Calu3 (cell line): ENCODE data around the gene MUC21. TPM values are rescaled to one million over a fixed set of nuclear protein-coding genes. Genes with fewer than 3 reads are reported as not detected.
A peak's percentile ranks its signal among the peaks of the same experiment; 100 is the strongest.

ENCODE experiments used
- BruUV-seq: library from RNA; stranded (reverse); fragments of 400-500 nt; replicated peaks from 2 replicates; lab custom pipeline; 2021; lab: Mats Ljungman, UMichigan
- CTCF ChIA-PET: fragments of 300-600 bp; sonication (Branson Sonifier 250); formaldehyde crosslinking; loops from one replicate; lab custom pipeline; 2022; ENCODE audit warnings: antibody characterized with exemption; lab: Charles Lee
- DNase-seq: peaks from one replicate; pipeline ENCODE4 v3.0.0; 2022
- H3K27ac Mint-ChIP-seq: one replicate; pipeline ENCODE4 v1.8.0; 2022; ENCODE audit warnings: mixed read lengths; ENCODE audit not compliant: unreplicated experiment
- H3K27me3 Mint-ChIP-seq: one replicate; pipeline ENCODE4 v1.8.0; 2022; ENCODE audit warnings: mixed read lengths; ENCODE audit not compliant: unreplicated experiment
- H3K36me3 Mint-ChIP-seq: one replicate; pipeline ENCODE4 v1.8.0; 2022; ENCODE audit warnings: mild to moderate bottlenecking, moderate library complexity, mixed read lengths; ENCODE audit not compliant: insufficient read depth, unreplicated experiment
- H3K4me1 Mint-ChIP-seq: one replicate; pipeline ENCODE4 v1.8.0; 2022; ENCODE audit warnings: mild to moderate bottlenecking, low read depth, mixed read lengths; ENCODE audit not compliant: unreplicated experiment
- H3K4me3 Mint-ChIP-seq: one replicate; pipeline ENCODE4 v1.8.0; 2022; ENCODE audit warnings: mild to moderate bottlenecking, low read depth, moderate library complexity, mixed read lengths; ENCODE audit not compliant: unreplicated experiment
- H3K9me3 Mint-ChIP-seq: one replicate; pipeline ENCODE4 v1.8.0; 2022; ENCODE audit warnings: low read depth, mixed read lengths; ENCODE audit not compliant: unreplicated experiment
- CTCF ChIP-seq: fragments of 200-600 bp; IDR thresholded peaks from one replicate; pipeline ENCODE4 v1.8.0; 2022; ENCODE audit warnings: antibody characterized with exemption; ENCODE audit not compliant: unreplicated experiment
- intact Hi-C: fragments of 100-400 bp; cut with micrococcal nuclease; formaldehyde crosslinking; loops from one replicate; pipeline ENCODE4 v1.10.0; 2022; ENCODE audit not compliant: unreplicated experiment
- total RNA-seq: library from RNA; stranded (reverse); gene quantifications from 2 replicates; pipeline ENCODE4 v1.2.3, GENCODE V29; 2022

Gene MUC21
- total RNA-seq, 1 experiment from 2014 or later = not detected

GRCh38 chr6:31001281-31001888, 17.9 kb downstream of the MUC21 start:
- Mint-ChIP-seq H3K4me1 (peaks cover 36% of the 10 kb centered on the region), H3K27ac (no peak overlapping the region), H3K36me3 (peaks cover 27% of the 10 kb centered on the region), H3K9me3 (peaks cover 8% of the 10 kb centered on the region), H3K4me3 (no peak overlapping the region), H3K27me3 (no peaks in the 10 kb centered on the region)
- intact Hi-C loops = loop anchor here (10.0 kb wide), 1 partner anchor 67 kb away; the partner anchor contains the start of gene SFTA2
- DNase-seq = no peak
- TF ChIP-seq CTCF = no peak
- CTCF ChIA-PET = no interaction called here
- no TSS peak for BruUV-seq

DNA sequence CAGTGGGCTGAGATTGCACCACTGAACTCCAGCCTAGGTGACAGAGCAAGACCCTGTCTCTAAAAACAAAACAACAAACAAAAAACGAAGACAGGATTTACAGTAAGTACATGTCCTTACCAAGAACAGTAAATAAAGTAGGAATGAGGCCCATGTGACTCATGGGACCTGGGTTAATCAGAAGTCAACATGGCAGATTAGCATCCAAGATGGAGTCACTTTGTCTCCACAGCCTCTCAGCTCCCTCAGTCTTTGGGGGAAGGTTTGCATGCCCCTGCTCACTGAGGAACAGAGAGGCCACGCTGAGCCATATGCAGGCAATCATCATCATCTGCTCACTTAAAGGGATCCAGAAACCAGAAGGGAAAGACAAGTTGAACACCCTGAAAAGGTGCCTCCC, 19.0 kb downstream of the MUC21 start:
- no TSS peak for BruUV-seq
- no peak for DNase-seq
- H3K36me3 Mint-ChIP-seq = peaks cover 31% of the 10 kb centered on the region
- CTCF ChIA-PET = interaction anchor here (1.3 to 2.1 kb wide), 2 partner anchors 11 to 13 kb away, joined by 3 to 8 read pairs; no protein-coding TSS in a partner anchor
- peaks cover 8% of the 10 kb centered on the region for H3K9me3 Mint-ChIP-seq
- no peak overlapping the region for H3K4me3 Mint-ChIP-seq
- TF ChIP-seq CTCF = no peak
- intact Hi-C loops = loop anchor here (10.0 kb wide), 1 partner anchor 68 kb away; the partner anchor contains the start of gene SFTA2
- peaks cover 45% of the 10 kb centered on the region for H3K4me1 Mint-ChIP-seq
- H3K27ac Mint-ChIP-seq = peak overlapping the region; percentile 11
- H3K27me3 Mint-ChIP-seq = no peaks in the 10 kb centered on the region

- TSS peak; percentile 92 for BruUV-seq
- peaks cover 63% of the 10 kb centered on the region for H3K4me1 Mint-ChIP-seq
- no peak for TF ChIP-seq CTCF
- H3K4me3 Mint-ChIP-seq = no peak overlapping the region
- peaks cover 34% of the 10 kb centered on the region for H3K36me3 Mint-ChIP-seq
- no peaks in the 10 kb centered on the region for H3K27me3 Mint-ChIP-seq
- H3K9me3 Mint-ChIP-seq = peaks cover 7% of the 10 kb centered on the region
- CTCF ChIA-PET = interaction anchor here (0.7 to 2.8 kb wide), 16 partner anchors 9 to 120 kb away, joined by 3 to 13 read pairs (median 4); partner anchors contain the start of genes DDR1, SFTA2 and VARS2
- no peak for DNase-seq
- intact Hi-C loops = loop anchor here (10.0 kb wide), 1 partner anchor 70 kb away; the partner anchor contains the start of gene SFTA2
- peak overlapping the region; percentile 77 for H3K27ac Mint-ChIP-seq
Observed at GRCh38 chr6:31004794-31005193, 21.3 kb downstream of the MUC21 start.

DNA sequence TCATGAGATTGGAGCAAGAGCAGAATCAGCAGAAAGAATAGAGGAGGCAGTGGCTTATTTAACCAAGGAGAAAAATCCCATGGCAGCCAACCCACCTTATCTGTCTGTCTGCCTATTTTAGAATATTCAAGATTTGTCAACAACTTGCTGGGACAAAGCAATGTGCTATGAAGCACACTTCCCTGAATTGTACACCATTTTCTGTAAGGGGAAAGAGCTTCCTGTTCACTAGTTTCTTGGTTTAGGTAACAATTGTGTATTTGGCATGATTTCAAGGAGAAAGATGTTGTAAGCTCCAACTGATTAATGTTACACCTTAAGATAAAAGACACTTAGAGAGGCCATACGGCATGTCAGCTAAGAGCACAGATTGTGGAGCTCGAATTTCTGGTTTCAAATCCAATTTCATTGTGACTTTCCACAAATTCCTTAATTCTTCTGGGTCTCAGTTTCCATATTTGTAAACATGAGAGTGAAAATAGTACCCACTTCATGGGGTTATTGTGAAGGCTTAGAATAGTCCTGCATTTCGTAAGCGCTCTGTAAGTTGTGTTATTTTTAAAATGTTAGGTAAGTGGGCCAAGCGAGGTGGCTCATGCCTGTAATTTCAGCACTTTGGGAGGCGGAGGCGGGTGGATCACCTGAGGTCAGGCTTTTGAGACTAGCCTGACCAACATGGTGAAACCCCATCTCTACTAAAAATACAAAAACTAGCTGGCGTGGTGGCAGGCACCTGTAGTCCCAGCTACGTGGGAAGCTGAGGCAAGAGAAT, 21.9 kb downstream of the MUC21 start:
- Mint-ChIP-seq H3K36me3 (peaks cover 29% of the 10 kb centered on the region), H3K4me3 (no peak overlapping the region), H3K9me3 (peaks cover 5% of the 10 kb centered on the region), H3K27me3 (no peaks in the 10 kb centered on the region), H3K27ac (peak overlapping the region; percentile 77), H3K4me1 (peaks cover 70% of the 10 kb centered on the region)
- no TSS peak for BruUV-seq
- no peak for DNase-seq
- no peak for TF ChIP-seq CTCF
- intact Hi-C loops = loop anchor here (2.0 to 10.0 kb wide), 2 partner anchors 31 to 71 kb away; partner anchors contain the start of gene SFTA2
- CTCF ChIA-PET = interaction anchor here (0.6 to 2.8 kb wide), 9 partner anchors 21 to 121 kb away, joined by 3 to 13 read pairs (median 3); partner anchors contain the start of genes DDR1, PSORS1C1 and SFTA2
